DMS 273 (cell line): ENCODE measurements around the gene TEDC2.
"Not testable (repeated sequence)": the region's sequence is repeated elsewhere in the genome, so short reads cannot be mapped to it uniquely, and the experiment has no call there.

ENCODE experiments used
- DNase-seq: peaks from one replicate; lab custom pipeline; 2025; ENCODE audit not compliant: unreplicated experiment; lab: John Stamatoyannopoulos, UW

The TEDC2 gene

DNA sequence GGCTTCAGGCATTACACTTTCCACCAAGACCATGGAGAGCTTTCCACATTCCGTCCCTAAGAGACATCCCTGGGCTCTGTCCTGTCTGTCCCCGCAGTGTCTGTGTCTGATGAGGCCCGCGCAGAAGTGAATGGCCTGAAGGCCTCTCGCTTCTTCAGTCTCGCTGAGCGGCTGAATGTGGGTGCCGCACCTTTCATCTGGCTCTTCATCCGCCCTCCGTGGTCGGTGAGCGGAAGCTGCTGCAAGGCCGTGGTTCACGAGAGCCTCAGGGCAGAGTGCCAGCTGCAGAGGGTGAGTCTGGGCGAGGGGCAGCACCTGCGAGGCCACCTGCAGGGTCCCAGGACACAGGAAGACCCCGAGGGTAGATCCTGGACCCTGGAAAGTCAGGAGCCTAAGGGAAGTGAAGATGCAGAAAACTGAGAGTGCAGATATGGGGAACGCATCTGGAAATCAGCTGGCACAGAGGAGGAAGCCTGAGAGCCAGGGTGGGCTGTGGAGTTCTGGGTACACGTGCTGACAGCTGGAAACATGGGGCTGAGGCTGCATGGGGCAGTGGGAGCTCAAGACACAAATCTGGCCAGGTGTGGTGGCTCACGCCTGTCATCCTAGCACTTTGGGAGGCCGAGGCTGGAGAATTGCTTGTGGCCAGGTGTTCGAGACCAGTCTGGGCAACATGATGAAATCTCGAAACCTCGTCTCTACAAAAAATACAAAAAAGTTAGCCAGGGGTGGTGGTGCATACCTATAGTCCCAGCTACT is 22.7 kb upstream of the TEDC2 start:
- DNase-seq, result no peak

GRCh38 chr16:2438121-2438520 is 21.8 kb upstream of the TEDC2 start:
- DNase-seq, result no peak

DNA sequence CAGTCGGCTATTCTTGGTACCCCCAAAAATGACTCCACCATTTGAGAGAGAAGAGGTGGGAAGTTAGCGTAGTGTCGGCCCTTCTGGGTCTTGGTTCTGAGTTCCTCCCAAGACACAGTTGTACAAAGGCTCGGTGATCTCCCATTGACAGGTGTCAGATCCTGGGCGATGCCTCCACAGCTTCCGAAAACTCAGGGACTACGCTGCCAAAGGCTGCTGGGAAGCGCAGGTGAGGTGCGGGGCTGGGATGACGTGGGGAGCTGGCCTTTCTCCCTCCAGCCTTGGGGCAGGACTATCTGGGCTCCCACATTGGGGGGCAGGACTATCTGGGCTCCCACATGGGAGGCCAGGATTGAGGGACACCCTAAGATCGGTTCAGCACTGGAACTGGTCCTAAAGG is 20.3 kb upstream of the TEDC2 start:
- no peak for DNase-seq

DNA sequence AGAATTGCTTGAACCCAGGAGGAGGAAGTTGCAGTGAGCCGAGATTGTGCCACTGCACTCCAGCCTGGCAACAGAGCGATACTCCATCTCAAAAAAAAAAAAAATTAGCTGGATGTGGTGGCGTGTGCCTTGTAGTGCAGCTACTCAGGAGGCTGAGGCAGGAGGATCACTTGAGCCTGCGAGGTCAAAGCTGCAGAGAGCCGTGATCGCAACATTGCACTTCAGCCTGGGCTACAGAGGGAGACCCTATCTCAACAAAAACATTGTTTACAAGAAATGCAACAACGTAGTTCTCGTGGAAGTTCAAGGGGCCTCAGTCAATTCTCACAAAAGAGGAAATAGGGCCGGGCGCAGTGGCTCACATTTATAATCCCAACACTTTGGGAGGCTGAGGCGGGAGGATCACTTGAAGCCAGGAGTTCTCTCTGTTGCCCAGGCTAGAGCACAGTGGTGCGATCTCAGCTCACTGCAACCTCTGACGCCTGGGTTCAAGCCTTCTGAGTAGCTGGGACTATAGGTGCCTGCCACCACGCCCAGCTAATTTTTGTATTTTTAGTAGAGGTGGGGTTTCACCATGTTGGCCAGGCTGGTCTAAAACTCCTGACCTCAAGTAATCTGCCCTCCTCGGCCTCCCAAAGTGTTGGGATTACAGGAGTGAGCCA is 18.6 kb upstream of the TEDC2 start:
- DNase-seq, result not testable (repeated sequence)

- DNase-seq, result no peak
These were observed 16.4 kb upstream of the TEDC2 start for GRCh38 chr16:2443555-2443954.

GRCh38 chr16:2447920-2448583 is 11.9 kb upstream of the TEDC2 start:
- no peak for DNase-seq

- DNase-seq, result no peak
These were observed 10.8 kb upstream of the TEDC2 start for GRCh38 chr16:2449118-2449517.

- DNase-seq, result peak; percentile 42
These were observed 9.4 kb upstream of the TEDC2 start for GRCh38 chr16:2450535-2450934.

DNA sequence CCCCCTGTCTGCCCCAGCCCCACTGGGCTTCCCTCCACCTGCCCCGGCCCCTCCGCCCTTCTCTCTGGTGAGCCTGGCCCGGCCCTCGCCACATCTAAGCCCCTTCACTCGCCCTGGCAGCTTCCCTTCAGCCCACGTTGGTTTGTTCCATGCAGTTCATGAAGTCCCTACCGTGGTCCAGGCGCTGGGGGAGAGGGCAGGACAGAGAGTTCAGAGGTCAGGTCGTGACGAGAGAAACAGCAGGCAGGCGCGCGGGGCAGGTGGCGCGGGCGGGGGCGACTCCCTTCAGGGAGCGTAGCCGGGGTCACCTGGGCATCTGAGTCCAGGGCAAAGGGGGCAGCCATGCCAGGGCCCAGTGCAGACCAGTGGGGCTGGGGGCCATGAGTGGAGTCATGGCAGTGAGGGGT is 8.9 kb upstream of the TEDC2 start:
- no peak for DNase-seq

- DNase-seq, result no peak
These were observed 8.0 kb upstream of the TEDC2 start for GRCh38 chr16:2451851-2452320.

DNA sequence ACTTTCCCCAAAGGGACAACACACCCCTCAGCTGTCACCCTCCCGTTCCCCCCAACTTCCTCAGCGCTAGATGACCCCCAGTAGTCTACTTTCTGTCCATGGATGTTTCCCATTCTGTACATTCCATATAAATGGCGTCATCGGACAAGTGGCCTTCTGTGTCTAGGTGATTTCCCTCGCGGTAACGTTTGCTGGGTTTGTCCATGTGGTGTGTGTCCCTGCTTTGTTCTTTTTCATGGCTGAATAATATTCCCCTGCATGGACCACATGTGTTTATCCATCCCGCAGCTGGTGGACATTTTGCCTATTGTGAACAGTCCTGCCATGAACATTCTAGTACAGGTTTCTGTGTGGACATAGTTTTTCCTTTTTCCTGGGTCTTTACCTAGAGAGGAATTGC is 7.3 kb upstream of the TEDC2 start:
- DNase-seq, result no peak

- peak; percentile 50 for DNase-seq
These were observed 4.6 kb upstream of the TEDC2 start for GRCh38 chr16:2455081-2455845.

- no peak for DNase-seq
These were observed 3.3 kb upstream of the TEDC2 start for GRCh38 chr16:2456551-2457153.

DNA sequence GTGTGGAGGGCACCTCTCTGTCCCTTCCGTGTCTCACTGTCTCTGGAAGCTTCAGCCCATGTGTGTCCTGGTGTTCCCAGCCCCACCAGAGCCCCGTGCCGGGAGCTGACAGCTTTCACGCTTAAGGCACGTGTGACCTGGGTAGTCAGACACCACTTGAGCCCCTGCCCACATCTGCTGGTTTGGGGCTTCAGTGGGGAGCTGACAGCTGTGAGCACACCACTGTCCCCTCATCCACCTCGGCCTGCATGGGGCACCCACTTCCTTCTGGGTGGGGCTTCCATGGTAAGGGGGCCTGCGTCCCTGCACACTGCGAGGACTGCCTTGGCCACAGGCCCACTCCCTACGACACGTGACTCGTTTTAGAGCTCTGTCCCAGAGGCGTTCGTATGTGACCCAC is 2.6 kb upstream of the TEDC2 start:
- DNase-seq, result peak; percentile 61

- DNase-seq, result no peak
These were observed 2.0 kb upstream of the TEDC2 start for GRCh38 chr16:2457946-2458345.

- no peak for DNase-seq
These were observed 842 bp upstream of the TEDC2 start for GRCh38 chr16:2458887-2459646.

GRCh38 chr16:2460391-2460713 is 443 bp downstream of the TEDC2 start:
- no peak for DNase-seq

- DNase-seq, result no peak
These were observed 1.0 kb downstream of the TEDC2 start for GRCh38 chr16:2460916-2461315.

- no peak for DNase-seq
These were observed 2.3 kb downstream of the TEDC2 start for GRCh38 chr16:2462031-2462866.
